ENCODE results near the gene SMIM3. TPM values are rescaled to one million over a fixed set of nuclear protein-coding genes. Genes with fewer than 3 reads are reported as not detected.

Gene SMIM3
- total RNA-seq, 1 donor from 2014 or later: 3.4 TPM

GRCh38 chr5:150762211-150762610 is 16.3 kb upstream of the SMIM3 start:
- Histone ChIP-seq H3K27me3 (ENCODE audit: control insufficient read depth, insufficient read depth, low read length) (no peaks in the 10 kb centered on the region), H3K4me3 (ENCODE audit: low read depth, low read length) (no peak overlapping the region), H3K36me3 (ENCODE audit: control insufficient read depth, insufficient read depth, low read length) (no peaks in the 10 kb centered on the region)
- no peak for TF ChIP-seq CTCF (IDR thresholded peaks at IDR 0.05; ENCODE audit: insufficient read depth, low read length, severe bottlenecking)
- FAIRE-seq: no peak
- DNase-seq (ENCODE audit: low read depth): peak; percentile 40

GRCh38 chr5:150763023-150763769 is 15.4 kb upstream of the SMIM3 start:
- TF ChIP-seq CTCF (IDR thresholded peaks at IDR 0.05; ENCODE audit: insufficient read depth, low read length, severe bottlenecking): no peak
- FAIRE-seq (peak; percentile 13), DNase-seq (ENCODE audit: low read depth) (peak; percentile 97)
- H3K27me3 ChIP-seq (ENCODE audit: control insufficient read depth, insufficient read depth, low read length): no peaks in the 10 kb centered on the region
- H3K36me3 ChIP-seq (ENCODE audit: control insufficient read depth, insufficient read depth, low read length): no peaks in the 10 kb centered on the region
- no peak overlapping the region for H3K4me3 ChIP-seq (ENCODE audit: low read depth, low read length)

- TF ChIP-seq CTCF (IDR thresholded peaks at IDR 0.05; ENCODE audit: insufficient read depth, low read length, severe bottlenecking): no peak
- Histone ChIP-seq H3K36me3 (ENCODE audit: control insufficient read depth, insufficient read depth, low read length) (no peaks in the 10 kb centered on the region), H3K4me3 (ENCODE audit: low read depth, low read length) (no peak overlapping the region), H3K27me3 (ENCODE audit: control insufficient read depth, insufficient read depth, low read length) (no peaks in the 10 kb centered on the region)
- FAIRE-seq (no peak), DNase-seq (ENCODE audit: low read depth) (no peak)
These were observed 14.0 kb upstream of the SMIM3 start for GRCh38 chr5:150764530-150764929.

- Histone ChIP-seq H3K36me3 (ENCODE audit: control insufficient read depth, insufficient read depth, low read length) (no peaks in the 10 kb centered on the region), H3K4me3 (ENCODE audit: low read depth, low read length) (no peak overlapping the region), H3K27me3 (ENCODE audit: control insufficient read depth, insufficient read depth, low read length) (no peaks in the 10 kb centered on the region)
- FAIRE-seq (no peak), DNase-seq (ENCODE audit: low read depth) (no peak)
- no peak for TF ChIP-seq CTCF (IDR thresholded peaks at IDR 0.05; ENCODE audit: insufficient read depth, low read length, severe bottlenecking)
These were observed 13.4 kb upstream of the SMIM3 start for GRCh38 chr5:150765011-150765798.

GRCh38 chr5:150765799-150766169 is 12.8 kb upstream of the SMIM3 start:
- Histone ChIP-seq H3K36me3 (ENCODE audit: control insufficient read depth, insufficient read depth, low read length) (no peaks in the 10 kb centered on the region), H3K4me3 (ENCODE audit: low read depth, low read length) (no peak overlapping the region), H3K27me3 (ENCODE audit: control insufficient read depth, insufficient read depth, low read length) (no peaks in the 10 kb centered on the region)
- no peak for TF ChIP-seq CTCF (IDR thresholded peaks at IDR 0.05; ENCODE audit: insufficient read depth, low read length, severe bottlenecking)
- FAIRE-seq: no peak
- no peak for DNase-seq (ENCODE audit: low read depth)

Data from bronchial epithelial cell (primary cell).